Fibroblast of the aortic adventitia (primary cell): ENCODE measurements around the gene LTN1. TPM values are rescaled to one million over a fixed set of nuclear protein-coding genes. Genes with fewer than 3 reads are reported as not detected.

Source experiments
- DNase-seq: peaks from one replicate; pipeline ENCODE4 v3.0.0-alpha.2; 2010; ENCODE audit warnings: low read depth
- H3K4me3 ChIP-seq: 2 replicates; pipeline ENCODE4 v1.5.1; 2011; ENCODE audit warnings: low read depth, mild to moderate bottlenecking, control low read depth, low read length, moderate library complexity
- total RNA-seq: library from RNA; depleted of rRNA; stranded (reverse); fragments of >200 nt; gene quantifications from 2 replicates; pipeline ENCODE4 v1.2.3, GENCODE V29; 2012; ENCODE audit warnings: low replicate concordance
- TF ChIP-seq, protein P1 (sequence below): IDR thresholded peaks from 2 replicates; pipeline ENCODE4 v1.5.1; 2011; ENCODE audit warnings: mild to moderate bottlenecking, low read length, control low read depth, inconsistent platforms; ENCODE audit not compliant: insufficient read depth

The LTN1 gene
- total RNA-seq, 1 donor = 35.2 TPM

DNA sequence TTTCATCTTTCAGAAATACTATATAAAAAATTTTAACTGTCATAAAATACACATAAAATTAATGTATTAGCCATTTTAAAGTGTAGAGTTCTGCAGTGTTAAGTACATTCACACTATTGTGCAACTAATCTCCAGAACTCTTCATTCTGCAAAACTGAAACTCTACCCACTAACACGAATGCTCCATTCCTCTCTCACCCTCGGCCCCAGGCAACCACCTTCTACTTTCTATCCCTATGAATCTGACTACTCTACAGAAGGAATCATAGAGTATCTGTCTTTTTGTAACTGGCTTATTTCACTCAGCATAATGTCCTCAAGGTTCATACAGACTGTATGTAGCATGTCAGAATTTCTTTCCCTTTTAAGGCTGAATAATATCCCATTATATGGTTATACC is 43.4 kb downstream of the LTN1 start:
- TF ChIP-seq, protein P1, sequence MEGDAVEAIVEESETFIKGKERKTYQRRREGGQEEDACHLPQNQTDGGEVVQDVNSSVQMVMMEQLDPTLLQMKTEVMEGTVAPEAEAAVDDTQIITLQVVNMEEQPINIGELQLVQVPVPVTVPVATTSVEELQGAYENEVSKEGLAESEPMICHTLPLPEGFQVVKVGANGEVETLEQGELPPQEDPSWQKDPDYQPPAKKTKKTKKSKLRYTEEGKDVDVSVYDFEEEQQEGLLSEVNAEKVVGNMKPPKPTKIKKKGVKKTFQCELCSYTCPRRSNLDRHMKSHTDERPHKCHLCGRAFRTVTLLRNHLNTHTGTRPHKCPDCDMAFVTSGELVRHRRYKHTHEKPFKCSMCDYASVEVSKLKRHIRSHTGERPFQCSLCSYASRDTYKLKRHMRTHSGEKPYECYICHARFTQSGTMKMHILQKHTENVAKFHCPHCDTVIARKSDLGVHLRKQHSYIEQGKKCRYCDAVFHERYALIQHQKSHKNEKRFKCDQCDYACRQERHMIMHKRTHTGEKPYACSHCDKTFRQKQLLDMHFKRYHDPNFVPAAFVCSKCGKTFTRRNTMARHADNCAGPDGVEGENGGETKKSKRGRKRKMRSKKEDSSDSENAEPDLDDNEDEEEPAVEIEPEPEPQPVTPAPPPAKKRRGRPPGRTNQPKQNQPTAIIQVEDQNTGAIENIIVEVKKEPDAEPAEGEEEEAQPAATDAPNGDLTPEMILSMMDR = no peak
- H3K4me3 ChIP-seq = no peak overlapping the region
- no peak for DNase-seq

DNA sequence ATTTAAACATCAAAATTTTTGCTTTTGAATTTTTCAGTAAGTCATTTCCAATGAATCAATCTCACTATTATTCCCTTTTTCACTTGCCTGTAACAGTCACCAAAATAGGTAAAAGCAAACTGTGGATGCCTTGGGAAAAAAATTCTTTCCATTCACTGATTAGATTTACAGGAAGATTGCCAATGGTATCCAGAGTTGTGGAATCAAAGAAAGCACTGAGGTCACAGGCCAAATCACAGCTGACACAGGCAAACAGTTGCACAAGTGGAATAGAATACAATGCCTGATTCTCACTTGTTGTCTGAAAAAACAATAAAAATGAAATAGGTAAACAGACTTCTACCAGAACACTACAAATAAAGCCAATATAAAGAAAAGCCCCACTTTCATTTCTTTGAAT is 48.4 kb downstream of the LTN1 start:
- TF ChIP-seq, protein P1 = no peak
- no peak overlapping the region for H3K4me3 ChIP-seq
- peak; percentile 54 for DNase-seq

DNA sequence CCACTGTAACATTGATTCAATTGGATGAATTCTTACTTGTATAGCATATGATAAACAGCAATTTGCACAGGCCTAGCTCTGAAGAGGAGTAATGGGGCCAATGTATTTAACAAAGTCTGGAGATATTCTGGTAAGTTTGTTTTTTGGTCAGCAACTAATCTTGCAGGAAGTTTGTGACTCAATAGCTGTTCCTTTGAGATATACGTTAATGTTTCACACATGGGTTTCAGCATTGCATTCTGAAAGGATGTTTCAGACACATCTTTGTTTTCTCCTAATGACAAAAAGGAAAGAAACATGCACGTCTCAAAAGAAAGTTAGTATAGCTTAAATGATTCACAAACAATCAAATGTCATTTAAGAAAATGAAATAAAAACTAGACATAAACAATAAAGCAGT is 49.0 kb downstream of the LTN1 start:
- no peak overlapping the region for H3K4me3 ChIP-seq
- peak; percentile 64 for DNase-seq
- TF ChIP-seq, protein P1 = no peak

DNA sequence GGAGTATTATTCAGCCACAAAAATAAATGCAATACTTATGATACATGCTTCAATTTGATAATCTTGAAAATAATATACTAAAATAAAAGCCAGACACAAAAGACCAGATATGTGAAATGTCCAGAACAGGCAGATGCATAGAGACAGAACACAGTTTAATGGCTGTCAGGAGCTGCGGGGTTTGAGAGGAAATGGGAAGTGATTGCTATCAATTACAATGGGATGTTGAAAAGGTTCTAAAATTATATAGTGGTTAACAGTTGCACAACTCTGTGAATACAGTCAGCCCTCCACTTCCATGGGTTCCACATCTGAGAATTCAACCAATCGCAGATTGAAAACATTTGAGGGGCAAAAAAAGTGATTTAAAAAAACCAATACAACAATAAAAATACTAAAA is 54.0 kb downstream of the LTN1 start:
- TF ChIP-seq, protein P1 = no peak
- DNase-seq = no peak
- no peak overlapping the region for H3K4me3 ChIP-seq

DNA sequence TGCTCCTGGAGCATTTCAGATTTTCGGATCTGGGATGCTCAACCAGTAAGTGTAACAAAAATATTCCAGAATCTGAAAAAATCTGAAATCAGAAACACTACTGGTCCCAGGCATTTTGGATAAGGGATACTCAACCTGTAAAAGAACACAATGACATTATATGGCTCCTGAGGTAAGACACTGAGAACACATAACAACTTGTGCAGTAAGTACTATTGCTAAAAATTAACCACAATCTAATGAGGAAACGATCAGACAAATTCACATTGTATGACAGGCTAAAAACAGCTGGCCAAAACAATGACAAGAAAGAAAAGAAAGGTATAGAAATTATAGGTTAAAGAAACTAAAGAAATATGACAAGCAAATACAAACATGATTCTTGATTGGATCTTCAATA is 54.9 kb downstream of the LTN1 start:
- no peak overlapping the region for H3K4me3 ChIP-seq
- DNase-seq = no peak
- TF ChIP-seq, protein P1 = no peak

DNA sequence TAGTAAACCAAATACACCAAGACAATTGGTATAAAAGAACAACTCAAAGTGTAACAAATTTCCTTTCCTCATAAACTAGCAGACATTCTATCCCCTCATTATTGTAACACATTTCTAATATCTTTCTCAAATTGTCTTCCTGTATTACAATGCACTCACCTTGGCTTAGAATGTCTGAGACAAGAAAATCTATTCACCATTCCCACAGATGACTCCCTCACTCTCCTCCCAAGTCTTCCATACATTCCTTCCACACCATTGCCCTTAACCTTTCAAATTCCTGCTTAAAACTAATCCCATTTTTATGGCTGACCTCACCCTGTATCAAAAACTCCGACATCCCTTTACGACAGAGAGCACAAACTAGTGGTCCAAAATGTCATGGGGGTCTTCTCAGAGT is 56.0 kb downstream of the LTN1 start:
- H3K4me3 ChIP-seq = no peak overlapping the region
- no peak for DNase-seq
- TF ChIP-seq, protein P1 = no peak

DNA sequence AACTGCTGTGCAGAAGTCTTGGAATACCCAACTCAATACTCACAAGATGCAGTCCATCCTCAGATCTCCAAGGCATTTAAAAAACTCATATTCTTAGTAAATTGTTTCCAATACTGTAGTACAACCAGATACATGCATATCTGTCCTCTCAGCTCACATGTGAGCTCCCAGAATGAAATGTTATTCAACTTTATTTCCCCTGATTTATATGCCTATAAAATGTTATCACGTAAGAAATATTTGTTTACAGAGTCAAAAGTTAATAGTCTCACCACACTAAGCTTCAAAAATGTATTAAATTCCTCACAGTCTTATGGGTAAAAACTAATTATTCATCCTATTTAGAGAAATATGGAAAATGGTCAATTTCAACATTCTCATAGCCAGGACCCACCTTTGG is 56.6 kb downstream of the LTN1 start:
- no peak overlapping the region for H3K4me3 ChIP-seq
- DNase-seq = no peak
- TF ChIP-seq, protein P1 = no peak
